Gastroesophageal sphincter (tissue), 3 donors: ENCODE measurements around the gene CACNA1C.

Source experiments
- CTCF ChIP-seq, 4 experiments: fragments of 200-600 bp in 2 of 4; fragments of 450-650 bp in 2 of 4; sonication (generic) in 1 of 4; IDR thresholded peaks; one replicate each; pipeline ENCODE4 v1.5.1; 2017 to 2019; ENCODE audit warnings: antibody characterized with exemption in 4 of 4, mild to moderate bottlenecking in 2 of 4, moderate library complexity in 2 of 4
- EP300 ChIP-seq: sonication (generic); formaldehyde crosslinking; IDR thresholded peaks from one replicate; pipeline ENCODE4 v1.6.1; 2017; ENCODE audit warnings: antibody characterized with exemption, mild to moderate bottlenecking
- POLR2A ChIP-seq, 2 donors: fragments of 450-650 bp; IDR thresholded peaks; one replicate each; pipeline ENCODE4 v1.6.1; 2017; ENCODE audit warnings: antibody characterized with exemption in 2 of 2, mild to moderate bottlenecking in 2 of 2, moderate library complexity in 1 of 2
- POLR2AphosphoS5 ChIP-seq: sonication (generic); formaldehyde crosslinking; IDR thresholded peaks from one replicate; pipeline ENCODE4 v1.6.1; 2017; ENCODE audit warnings: antibody characterized with exemption

DNA sequence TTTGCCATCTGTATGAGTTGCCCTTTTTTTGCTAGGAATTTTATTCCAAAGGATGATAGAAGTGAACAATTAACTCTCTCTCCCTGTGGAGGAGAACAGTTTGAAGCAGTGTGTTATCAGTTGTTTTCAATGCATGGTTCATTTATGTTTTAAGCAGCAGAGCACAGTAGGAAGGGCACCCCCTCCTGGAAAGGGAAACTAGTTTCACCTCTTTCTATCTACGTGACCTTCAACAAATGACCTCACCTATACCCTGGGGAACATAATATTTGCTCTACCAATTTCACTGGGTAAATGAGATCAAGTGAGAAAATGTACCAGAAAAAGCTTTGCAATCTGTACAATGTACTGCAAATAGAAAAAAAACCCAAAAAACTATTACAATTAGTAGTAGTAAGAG lies 43.2 kb upstream of the CACNA1C start:
- TF ChIP-seq CTCF (IDR thresholded peaks at IDR 0.05) (no peak), POLR2A (IDR thresholded peaks at IDR 0.05) (no peak), POLR2AphosphoS5 (no peak), EP300 (no peak)
